NCI-H1694 treated with DMSO at 0.1 percent for 48 hours (cell line): ENCODE data around the gene DCC.

Source experiments
- DNase-seq: peaks from one replicate; lab custom pipeline; 2025; lab: John Stamatoyannopoulos, UW

Gene DCC

DNA sequence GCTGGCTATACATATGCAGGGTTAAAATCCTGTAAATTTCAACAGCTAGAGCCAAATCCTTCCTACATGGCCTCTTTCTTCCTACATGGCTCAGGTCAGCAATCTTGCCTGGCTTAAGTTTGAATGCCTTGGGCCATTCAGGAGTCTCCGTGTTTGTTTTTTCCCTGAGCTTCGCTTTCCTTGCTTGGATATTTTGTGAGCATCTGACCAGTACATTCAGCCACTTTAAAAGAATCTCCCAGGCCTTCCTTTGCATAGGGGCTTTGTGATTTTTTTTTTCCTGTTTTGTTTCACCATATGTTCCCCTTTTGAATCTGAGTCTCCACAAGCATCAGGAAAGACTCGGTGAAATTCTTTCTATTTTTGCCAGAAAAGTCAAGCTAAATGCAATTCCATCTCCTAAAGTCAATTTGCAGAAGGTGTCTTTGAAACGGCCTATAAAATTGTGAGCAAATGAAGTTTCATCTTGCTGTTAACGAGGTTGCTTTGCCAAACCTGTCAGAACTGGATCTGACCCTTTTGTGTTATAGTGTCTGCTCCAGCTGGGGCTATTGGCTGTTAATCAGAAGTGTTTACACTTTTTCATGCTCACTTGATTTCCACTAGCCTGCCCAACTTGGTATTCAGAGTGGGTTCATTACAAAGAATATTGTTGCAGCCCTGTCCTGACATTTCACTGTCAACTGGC, 256.9 kb downstream of the DCC start:
- peak; percentile 24 for DNase-seq

DNA sequence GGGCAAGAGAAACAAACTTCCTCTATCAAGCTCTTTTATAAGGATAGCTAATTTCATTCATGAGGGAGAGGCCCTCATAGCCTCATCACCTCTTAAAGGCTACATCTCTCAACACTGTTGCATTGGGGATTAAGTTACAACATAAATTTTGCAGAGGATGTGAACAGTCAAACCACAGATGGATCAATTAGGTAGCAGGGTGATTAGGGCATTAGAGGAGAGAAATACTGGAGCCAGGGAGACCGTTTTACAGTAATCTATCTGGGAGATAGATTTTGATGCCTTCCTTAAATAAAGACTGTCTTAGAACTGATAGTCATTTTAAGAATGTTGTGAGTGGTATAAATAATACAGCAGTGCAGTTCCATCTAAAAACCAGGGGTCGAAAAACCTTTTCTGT, 258.9 kb downstream of the DCC start:
- DNase-seq = no peak

DNA sequence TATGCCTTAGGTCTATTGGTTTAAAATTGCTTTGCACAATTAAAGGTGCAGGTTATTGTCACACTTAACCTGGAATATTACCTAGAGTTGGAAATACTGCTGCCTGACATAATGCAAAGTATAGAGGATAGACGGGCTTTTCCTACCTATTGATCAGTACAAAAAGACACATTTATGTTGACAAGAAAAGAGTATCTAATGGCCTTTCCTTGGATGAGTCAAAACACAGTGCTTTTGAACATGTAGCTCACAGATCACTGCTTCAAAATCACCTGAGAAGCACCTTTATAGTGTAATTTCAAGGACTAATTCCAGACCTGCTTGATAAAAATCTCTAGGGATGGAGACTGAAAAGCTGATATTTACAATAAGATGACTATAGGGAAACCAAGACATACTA, 262.8 kb downstream of the DCC start:
- DNase-seq = no peak

DNA sequence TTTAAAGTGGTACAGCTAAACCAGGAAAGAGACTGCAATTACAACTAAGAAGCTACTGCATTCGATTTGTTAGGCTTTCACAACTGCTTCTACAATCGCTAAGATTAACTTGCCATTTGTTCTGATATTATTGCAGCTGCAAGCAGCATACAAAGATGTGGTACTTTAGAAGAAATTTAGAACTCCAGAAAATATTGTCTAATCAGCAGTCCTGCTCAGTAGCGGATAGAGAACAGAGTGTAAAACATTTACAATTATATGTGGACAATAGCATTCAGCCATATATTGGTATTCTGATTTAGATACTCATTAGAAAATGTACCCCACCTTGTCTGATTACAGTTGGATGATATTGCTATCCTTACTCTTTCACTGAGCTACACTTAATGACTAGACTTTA, 265.3 kb downstream of the DCC start:
- DNase-seq = no peak

DNA sequence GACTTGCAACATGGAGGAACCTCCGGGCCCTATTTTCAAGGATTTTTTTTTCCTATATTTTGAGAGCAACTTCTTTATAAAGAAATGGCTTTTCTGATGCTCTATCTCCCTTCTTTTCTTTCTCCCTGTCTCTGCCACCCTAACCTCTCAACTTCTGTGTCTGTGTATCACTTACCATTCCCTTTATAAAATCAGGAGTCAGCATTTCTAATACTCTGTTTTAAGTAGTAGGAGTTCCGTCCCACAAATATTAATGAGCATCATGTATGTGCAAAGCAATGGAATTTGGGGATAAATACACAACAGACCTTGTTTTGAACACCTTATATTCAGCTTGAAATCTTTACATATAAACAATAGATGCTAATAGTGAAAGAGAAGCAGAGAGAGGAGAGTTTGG, 268.0 kb downstream of the DCC start:
- DNase-seq = no peak

DNA sequence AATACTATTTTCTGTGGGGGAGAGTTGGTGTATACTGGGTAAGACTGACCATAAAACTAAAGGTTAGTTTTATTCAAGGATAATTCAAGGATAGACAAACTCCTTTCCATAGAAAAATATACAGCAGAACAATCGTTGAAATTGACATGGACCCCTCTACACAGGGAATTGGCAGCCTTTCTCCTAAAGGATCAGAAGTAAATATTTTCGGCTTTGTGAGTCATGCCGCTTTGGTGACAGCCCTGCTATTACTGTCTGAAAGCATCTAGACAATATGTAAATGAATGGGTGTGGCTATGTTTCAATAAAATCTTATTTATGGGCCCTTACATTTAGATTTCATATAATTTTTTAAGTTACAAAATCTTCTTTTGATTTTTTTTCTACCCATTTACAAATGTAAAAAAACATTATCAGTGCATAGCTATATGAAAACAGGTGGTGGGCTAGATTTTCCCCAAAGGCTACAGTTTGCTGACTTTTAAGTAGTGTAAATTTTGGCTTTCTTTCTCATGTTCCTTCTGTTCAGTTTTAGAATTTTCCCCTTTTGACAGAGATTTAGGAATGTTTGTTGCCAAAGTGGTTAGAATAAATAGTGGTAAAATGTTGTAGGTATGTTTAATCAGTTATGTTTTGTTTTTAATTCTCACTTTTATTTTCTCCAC, 270.6 kb downstream of the DCC start:
- no peak for DNase-seq

DNA sequence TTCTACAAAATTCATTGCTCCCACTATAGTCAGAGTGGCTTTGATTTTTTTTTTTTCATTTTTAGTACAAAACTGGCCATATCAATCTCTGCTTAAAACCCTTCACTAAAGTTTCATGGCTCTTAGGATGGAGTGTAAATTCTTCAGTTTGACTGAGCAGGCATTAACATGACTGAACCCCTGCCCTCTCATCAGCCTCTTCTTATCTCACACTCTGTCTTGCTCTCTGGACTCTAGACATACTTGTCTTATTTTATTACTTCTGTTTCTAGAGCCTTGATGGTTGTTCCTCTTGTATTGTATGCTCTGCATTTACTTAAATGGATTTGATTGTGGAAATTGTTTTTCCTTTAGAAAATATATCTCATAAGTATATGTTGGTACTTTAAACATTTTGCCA, 272.4 kb downstream of the DCC start:
- DNase-seq = no peak

DNA sequence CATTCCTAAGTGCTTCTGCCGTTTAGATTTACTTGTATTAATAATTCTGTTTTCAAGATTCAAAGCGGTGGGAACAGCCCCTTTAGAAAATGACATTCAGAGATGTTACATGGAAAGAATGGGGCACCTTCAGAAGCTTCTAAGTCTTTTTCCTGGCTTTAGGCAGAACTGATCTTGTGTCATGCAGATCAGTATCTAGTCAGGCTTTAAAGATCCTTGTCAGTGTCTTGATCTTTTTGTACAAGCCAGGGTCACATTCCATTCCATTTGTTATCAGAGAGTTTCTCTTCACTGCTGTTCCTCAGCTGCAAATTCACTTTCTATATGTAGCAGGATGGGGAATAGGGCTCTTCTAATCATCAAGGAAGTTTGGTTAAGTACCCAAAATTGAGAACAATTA, 275.3 kb downstream of the DCC start:
- no peak for DNase-seq

DNA sequence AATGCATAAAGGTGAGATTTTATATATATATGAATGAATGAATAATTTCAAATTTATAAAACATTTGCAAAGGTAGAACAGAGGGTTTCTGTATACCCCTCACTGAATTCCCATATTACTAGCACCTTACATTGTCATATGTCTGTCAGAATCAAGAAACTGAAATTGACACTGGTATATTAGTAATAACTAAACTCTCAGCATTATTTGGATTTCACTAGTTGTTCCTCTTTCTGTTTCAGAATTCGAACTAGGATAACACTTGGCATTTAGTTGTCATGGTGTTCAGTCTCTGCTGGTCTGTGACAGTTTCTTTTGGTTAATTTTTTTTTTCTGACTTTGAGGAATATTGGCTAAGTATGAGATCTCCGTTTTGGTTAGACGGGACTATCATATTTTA, 275.9 kb downstream of the DCC start:
- DNase-seq = no peak

DNA sequence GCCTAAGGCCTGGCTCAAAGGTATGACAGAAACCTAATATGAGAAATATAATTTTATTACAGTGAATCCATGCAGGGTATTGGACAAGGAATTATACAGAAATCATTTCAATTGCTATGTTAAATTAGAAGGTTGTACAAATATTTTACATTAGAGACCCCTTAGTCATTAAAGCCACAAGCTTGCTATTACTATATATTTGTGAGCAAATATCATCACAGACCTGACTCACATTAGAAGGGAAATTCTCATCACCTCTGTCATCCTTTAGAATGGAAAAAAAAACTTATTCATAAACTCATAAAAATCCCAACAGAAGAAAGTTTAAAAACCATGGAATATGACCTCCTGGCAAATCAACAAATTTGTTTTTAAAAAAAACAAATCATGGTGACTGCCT, 277.9 kb downstream of the DCC start:
- no peak for DNase-seq

DNA sequence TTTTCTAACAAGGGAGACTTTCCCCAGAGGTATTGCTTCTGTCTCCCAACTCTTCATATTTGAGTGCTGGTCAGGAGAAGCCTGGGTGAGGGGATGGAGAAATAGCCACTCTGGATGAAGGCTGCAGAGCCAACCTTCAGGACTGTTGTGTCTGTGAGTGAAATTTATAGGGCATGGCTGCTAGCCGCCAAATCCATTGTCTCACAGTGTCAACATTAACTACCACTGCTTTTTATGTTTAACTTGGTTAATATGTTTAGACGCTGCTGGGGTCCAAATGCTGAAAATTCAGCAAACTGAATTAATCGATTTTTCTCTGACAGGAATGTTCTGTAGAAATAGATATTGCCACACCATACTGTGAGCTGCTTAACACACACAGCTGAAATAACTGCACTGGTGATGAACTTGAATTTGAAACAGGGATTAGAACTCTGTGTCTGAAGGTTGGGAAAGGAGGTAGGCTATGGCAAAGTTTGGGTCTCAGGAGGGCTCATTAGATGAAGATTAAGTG, 281.0 kb downstream of the DCC start:
- no peak for DNase-seq

DNA sequence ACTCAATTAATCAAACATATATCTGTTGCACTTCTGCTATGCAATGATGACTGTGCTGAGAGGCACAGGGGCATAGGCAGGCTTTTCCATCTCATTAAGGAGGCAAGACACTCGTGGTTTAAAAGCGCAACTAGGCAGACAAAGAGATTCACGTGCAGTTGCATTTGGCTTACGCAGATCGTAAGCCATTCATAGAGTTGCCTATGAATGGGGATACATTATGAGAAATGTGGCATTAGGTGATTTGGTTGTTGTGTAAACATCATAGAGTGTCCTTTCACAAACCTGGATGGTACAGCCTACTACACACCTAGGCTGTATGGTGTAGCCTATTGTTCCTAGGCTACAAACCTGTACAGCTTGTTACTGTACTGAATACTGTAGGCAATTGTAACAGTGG, 284.7 kb downstream of the DCC start:
- no peak for DNase-seq

DNA sequence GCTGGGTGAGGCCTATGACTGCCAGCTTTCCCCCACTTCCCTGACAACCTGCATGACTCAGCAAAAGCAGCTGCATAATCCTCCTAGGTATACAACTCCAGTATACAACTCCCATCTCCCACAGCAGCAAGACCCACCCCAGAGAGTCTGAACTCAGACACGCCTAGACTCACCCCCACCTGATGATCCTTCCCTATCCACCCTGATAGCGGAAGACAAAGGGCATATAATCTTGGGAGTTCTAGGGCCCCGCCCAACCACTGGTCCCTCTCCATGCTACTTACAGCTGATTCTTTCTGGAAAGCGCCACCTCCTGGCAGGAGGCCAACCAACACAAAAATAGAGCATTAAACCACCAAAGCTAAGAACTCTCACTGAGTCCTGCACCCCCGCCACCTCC, 296.5 kb downstream of the DCC start:
- DNase-seq = no peak

DNA sequence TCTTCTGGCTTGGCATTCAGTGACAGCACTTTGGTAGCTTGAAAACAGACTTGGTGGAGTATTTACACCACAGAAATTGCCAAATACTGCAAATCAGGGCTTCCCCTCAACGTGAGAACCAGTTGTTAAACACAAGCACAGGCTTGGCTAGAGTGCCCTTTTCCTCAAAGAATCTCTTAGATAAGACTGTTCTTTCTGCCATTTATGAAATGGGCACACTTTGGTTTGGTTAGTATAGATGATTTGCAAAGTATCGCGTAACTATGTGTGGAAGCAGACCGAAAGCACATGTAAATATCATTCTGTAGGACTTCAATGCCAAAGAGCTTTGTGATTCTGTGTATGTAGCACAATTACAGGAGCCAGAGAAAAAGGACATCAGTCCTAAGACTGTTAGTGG, 308.2 kb downstream of the DCC start:
- no peak for DNase-seq

DNA sequence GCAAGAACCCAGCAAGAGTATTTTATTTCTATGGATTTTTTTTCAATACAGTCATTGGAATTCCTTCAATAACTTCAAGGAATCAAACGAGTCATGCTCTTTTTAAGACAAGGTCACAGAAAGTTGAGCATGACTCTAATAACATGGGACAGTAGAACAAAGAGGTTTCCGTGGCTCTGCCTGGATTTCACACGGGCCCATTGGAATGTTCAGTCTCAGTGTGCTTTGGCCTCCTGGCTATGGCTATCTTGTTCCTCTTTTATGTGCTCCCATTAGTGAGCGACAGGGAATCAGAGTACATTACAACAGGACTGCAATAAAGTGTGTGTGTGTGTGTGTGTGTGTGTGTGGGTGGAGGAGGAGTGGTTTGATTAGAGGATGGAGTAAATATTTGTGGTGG, 312.4 kb downstream of the DCC start:
- no peak for DNase-seq

DNA sequence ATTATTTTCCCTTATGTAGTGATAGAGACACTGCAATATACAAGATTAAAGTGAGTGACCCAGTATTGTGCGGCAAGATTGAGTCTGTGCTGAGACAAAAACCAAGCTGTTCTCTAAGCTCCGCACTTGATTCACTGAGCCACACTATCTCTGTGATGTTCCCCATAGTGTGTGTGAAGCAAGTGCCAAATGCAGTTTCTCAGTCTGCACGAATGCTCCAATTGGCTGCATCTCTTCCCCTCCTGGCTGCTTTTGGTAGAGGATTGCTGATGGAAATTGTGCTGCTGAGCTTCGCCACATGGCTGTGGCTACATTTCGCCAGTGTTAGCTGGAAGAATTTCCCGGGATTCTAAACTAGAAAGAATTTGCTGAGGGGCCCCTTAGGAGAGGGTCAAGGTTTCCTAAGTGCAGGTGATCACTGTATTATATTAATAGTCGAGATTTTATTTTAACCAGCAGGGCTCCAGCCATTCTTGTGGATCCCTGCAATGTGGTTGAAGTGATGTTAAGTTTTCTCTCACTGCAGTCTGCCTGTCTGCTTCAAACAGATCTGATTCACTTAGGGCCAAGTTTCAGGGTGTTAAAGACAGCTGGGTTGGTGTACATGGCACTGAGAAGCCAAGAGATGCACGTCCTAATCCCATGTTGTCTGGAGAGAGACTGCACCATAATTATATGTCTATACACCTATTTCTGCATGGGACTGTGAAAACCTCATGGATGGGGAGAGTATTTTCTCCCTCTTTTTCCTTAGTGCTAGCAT, 317.2 kb downstream of the DCC start:
- DNase-seq = no peak

DNA sequence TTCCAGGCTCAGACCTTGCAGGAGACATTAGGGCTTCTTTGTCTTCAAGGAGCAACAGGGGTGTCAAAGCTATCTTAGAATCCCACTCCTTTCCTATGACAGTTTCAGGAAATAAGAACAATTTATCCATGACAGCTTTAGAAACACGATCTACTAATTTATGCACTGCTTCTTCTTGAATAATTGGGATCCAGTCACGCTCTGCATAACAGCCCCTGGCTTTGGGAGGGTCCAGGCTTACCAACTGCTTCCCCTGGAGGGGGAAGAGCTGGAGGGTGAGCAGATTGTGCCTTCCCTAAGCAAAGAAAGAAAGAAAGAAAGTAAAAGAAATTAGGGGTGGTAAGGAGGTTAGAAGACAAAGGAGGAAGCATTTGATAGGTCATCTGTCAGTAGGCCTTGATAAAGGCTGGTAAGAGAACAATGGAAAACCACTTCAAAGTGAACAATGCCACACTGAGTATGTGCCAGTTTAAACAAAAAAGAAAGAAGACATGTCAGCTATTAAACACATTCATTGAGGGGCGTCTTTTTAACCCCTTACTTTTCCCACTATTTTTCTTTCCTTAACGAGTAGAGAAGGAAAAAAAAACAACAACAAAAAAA, 327.6 kb downstream of the DCC start:
- no peak for DNase-seq

DNA sequence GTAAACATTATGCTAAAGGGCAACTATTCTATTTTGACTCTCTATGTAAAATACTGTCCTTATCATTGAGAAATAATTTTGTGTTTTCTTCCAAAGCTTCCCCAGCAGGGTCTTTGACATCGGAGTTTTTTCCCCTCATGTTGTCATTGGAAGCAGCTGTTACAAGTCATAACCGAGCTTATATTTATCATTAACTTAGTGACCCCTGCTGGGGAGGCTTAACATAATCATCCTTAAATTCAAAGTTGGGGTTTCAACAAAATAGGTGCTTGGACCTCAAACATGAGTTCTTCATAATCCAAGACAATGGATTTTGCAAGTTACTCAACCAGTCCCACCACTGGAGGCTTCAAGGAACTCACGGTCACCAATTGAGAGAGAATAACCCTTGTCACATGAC, 330.9 kb downstream of the DCC start:
- DNase-seq = peak; percentile 63

DNA sequence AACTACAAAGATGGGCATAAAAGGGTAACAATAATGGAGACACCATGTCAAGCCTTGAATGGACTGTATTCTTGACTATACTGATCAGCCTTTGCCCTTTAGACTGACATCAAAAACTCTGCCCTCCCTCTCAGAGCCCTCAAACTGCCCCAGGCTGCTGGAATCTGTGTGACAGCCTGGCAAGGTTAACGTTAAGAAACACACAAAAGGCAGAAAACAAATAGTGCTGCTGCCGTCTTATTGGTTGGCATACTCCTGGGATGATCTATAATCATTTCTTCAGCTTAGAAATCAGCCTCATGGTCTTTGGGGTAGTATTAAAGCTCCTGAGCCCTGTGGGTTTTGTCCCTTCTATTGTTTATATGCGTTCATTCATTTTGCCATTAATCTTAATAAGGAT, 338.0 kb downstream of the DCC start:
- DNase-seq = no peak

DNA sequence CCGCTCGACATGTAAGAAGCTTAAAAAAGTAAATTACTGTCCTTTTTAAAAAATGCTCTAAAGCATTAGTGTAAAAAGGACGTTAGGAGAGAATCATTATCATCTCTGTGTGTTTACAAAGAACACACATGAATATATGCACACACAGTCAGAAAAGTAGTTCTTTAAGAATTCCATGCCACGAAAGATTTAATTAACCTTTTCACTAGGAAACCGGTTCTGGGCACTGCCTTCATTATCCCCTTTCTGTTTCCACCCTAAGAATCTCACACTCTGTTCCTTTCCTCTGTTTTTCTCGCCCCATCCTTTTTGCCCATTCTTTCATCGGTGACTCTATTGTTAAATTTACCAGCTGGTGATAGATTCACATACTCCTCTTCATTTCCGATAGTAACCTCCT, 338.6 kb downstream of the DCC start:
- no peak for DNase-seq

DNA sequence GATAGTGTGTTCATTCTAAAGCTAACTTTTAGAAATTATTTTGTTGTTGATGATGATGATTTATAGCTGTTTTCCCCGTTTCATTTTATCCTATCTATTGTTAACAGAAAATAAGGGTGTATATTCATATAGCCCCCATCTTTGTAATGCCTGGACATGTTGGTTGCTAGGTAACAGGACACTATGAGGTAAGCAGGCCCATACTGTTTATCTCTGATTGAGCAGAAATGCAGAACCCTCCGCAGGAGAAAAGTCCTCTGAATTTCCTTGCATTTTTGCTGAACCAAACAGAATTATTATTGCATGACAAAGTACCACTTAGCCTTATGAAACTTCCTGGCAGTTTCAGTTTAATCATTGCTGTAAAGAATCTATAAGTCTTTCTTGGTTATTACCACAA, 339.4 kb downstream of the DCC start:
- DNase-seq = no peak

DNA sequence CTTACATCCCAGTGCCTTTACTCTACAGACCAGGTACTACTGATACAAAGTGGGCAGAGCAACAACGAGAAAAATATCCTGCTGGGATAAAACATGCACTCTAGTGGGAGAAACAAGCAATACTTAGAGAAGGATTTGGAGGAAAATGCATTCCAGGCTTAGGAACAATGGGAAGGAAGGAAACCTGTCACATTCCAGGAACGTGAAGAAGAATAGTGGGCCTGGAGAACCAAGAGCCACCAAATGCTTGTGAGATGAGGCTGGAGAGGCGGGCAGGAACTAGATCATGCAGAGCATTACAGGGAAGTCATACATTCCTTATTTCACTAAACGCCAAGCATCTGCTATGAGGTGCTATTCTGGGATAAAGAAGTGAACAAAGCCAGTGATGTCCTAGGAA, 342.3 kb downstream of the DCC start:
- DNase-seq = no peak

DNA sequence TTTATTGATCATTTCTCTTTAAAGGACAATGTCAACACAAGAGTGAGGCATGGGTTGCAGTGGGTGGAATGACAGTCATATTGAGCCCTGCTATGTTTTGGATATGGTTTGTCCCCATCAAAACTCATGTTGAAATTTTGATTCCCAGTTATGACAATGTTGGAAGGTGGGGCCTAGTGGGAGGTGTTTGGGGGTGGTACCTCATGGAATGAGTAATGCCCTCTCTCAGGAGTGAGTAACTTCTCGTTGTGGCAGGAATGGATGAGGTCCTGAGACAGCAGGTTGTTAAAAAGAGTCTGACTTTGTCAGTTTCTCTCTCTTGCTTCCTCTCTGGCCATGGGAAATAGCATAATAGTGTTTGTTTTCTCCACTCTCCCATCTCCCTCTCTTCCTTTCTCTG, 345.3 kb downstream of the DCC start:
- DNase-seq = no peak
